ENCODE results near the gene DEFB132.

Gene DEFB132

DNA sequence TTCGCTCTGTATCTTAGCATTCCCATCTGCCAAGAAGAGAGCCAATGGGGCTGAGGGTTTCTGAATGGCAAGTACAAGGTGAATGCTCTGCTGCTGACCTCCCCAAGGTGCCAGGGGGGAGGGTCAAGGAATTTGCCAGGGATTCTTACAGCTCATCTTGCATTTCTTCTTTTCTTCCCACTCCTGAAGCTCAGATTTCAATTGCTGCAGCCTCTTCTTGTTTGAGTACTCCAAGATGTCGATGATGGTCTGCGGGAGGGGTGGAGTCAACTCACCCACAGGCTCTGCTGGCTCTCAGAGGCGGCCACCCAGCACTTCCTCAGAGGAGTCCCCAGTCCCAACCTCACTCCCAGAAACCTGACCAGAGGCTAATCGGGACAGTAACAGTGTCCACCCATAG is 20.7 kb downstream of the DEFB132 start:
- DNase-seq (ENCODE audit: extremely low spot score): no peak
- ChIA-PET POLR2A (interaction anchor here (1.0 kb wide), 1 partner anchor 55 kb away, joined by 3 read pairs; no protein-coding TSS in a partner anchor), CTCF (no interaction called here)
- no peak for TF ChIP-seq L3MBTL2 (conservative IDR thresholded peaks at IDR 0.05)
- no peak for TF ChIP-seq PKNOX1 (IDR thresholded peaks at IDR 0.05)
- TF ChIP-seq CTBP1 (IDR thresholded peaks at IDR 0.05; ENCODE audit: borderline replicate concordance): no peak
- no peak for TF ChIP-seq ZNF384 (IDR thresholded peaks at IDR 0.05)
- no peak for TF ChIP-seq FOXM1 (IDR thresholded peaks at IDR 0.05; ENCODE audit: borderline replicate concordance)
- no peak for TF ChIP-seq FOXA1 (IDR thresholded peaks at IDR 0.05)

DNA sequence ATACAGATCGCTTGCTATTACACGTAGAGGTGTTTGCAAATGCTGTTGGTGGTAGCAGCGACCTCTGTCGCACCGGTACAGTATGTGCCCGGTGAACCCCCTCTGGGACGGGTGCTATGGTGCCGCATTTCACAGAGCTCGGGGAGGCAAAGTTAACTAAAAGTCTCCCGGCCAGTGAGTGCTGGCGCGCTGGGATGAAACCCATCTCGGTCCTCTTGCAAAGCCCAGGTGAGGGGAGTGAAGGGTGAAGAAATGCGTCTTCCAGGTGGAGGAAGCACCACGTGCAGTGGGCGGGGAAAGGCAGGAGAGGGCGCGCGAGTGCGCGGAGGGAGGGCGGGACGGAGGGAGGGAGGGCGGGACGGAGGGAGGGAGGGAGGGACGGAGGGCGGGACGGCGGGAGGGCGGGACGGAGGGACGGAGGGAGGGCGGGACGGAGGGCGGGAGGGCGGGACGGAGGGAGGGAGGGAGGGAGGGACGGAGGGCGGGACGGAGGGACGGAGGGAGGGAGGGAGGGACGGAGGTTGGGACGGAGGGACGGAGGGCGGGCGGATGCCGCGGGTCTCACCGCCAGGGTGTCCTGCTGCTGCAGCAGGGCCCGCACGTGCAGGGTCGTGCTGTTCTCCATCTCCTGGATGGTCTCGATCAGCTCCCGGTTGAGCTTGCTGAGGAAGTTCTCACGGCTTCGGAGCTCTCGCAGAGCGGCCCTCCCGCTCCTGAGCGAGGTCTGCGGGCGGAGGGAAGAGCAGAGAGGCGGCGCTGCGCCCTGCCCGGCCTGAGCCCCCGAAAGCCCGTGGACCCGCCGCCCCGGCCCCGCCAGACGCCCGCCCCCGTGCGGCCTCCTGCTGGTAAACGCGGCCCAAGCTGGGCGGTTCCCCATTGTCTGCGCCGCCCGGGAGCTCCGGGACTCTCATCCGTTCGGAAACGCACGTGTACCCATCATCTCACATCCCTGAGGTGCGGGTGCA is 21.4 kb downstream of the DEFB132 start:
- CTCF ChIA-PET: no interaction called here
- POLR2A ChIA-PET: interaction anchor here (1.0 kb wide), 1 partner anchor 54 kb away, joined by 3 read pairs; no protein-coding TSS in a partner anchor
- DNase-seq (ENCODE audit: extremely low spot score): no peak

DNA sequence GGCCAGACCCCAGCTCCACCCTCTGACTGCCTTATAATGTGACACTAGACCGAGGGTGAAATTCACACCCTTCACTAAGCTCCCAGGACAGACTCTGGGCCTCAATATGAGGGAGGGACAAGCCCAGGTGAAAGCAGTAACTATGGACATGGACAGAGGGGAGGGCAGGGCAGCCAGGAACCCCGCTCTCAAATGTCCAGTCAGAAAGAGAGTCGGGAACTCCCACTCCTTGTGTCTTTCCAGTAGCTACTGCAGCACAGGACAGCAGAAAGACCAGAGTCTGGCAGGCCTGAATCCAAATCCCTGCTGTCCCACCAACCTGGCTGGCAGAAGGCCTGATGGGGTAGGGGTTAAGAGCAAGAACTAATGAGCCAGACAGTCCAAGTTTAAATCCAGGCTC is 26.6 kb downstream of the DEFB132 start:
- CTCF ChIA-PET: no interaction called here

More for the DNA sequence above, 21.4 kb downstream of the DEFB132 start:
- TF ChIP-seq HDGF (IDR thresholded peaks at IDR 0.05; ENCODE audit: borderline replicate concordance): no peak
- no peak for TF ChIP-seq CTBP1 (IDR thresholded peaks at IDR 0.05; ENCODE audit: borderline replicate concordance)
- TF ChIP-seq BHLHE40 (IDR thresholded peaks at IDR 0.05; ENCODE audit: borderline replicate concordance): no peak
- TF ChIP-seq FOXK2 (IDR thresholded peaks at IDR 0.05): no peak
- TF ChIP-seq NFRKB (IDR thresholded peaks at IDR 0.05): no peak
- no peak for TF ChIP-seq FOXM1 (IDR thresholded peaks at IDR 0.05; ENCODE audit: borderline replicate concordance)
- no peak for TF ChIP-seq LEF1 (IDR thresholded peaks at IDR 0.05; ENCODE audit: borderline replicate concordance)
- no peak for TF ChIP-seq SP1 (IDR thresholded peaks at IDR 0.05)
- no peak for TF ChIP-seq L3MBTL2 (conservative IDR thresholded peaks at IDR 0.05)
- TF ChIP-seq ELF4 (IDR thresholded peaks at IDR 0.05): no peak
- no peak for TF ChIP-seq ZNF384 (IDR thresholded peaks at IDR 0.05)
- TF ChIP-seq SUZ12 (IDR thresholded peaks at IDR 0.05): no peak

DNA sequence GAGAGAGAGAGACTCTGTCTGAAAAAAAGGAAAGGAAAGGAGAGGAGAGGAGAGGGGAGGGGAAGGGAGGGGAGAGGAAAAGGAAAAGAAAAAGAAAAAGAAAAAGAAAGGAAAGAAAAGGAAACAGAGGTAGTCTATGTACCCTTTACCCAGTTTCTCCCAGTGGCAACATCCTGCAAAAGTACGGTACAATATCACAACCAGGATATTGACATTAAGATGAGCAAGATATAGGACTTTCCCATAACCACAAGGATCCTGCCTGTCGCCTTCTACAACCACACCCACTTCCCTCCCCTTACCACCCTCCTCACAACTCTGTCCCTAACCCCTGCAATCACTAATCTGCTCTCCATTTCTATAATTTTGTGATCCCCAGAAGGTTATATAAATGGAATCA is 29.0 kb downstream of the DEFB132 start:
- CTCF ChIA-PET: no interaction called here
- POLR2A ChIA-PET: no interaction called here
- no peak for TF ChIP-seq ZNF384 (IDR thresholded peaks at IDR 0.05)
- no peak for TF ChIP-seq ARNT (IDR thresholded peaks at IDR 0.05)
- TF ChIP-seq FOXM1 (IDR thresholded peaks at IDR 0.05; ENCODE audit: borderline replicate concordance): no peak
- no peak for TF ChIP-seq FOXK2 (IDR thresholded peaks at IDR 0.05)
- no peak for TF ChIP-seq CTBP1 (IDR thresholded peaks at IDR 0.05; ENCODE audit: borderline replicate concordance)
- TF ChIP-seq SUZ12 (IDR thresholded peaks at IDR 0.05): no peak
- TF ChIP-seq FOXA1 (IDR thresholded peaks at IDR 0.05): no peak
- TF ChIP-seq PKNOX1 (IDR thresholded peaks at IDR 0.05): no peak
- TF ChIP-seq HDGF (IDR thresholded peaks at IDR 0.05; ENCODE audit: borderline replicate concordance): no peak
- TF ChIP-seq SP1 (IDR thresholded peaks at IDR 0.05): no peak
- no peak for TF ChIP-seq L3MBTL2 (conservative IDR thresholded peaks at IDR 0.05)
- no peak for DNase-seq (ENCODE audit: extremely low spot score)

More for the DNA sequence above, 26.6 kb downstream of the DEFB132 start:
- POLR2A ChIA-PET: no interaction called here
- TF ChIP-seq ELF4 (IDR thresholded peaks at IDR 0.05) (no peak), CTBP1 (IDR thresholded peaks at IDR 0.05; ENCODE audit: borderline replicate concordance) (no peak), FOXM1 (IDR thresholded peaks at IDR 0.05; ENCODE audit: borderline replicate concordance) (no peak), SP1 (IDR thresholded peaks at IDR 0.05) (no peak), ARNT (IDR thresholded peaks at IDR 0.05) (no peak), LEF1 (IDR thresholded peaks at IDR 0.05; ENCODE audit: borderline replicate concordance) (no peak), L3MBTL2 (conservative IDR thresholded peaks at IDR 0.05) (no peak), FOXK2 (IDR thresholded peaks at IDR 0.05) (no peak), PKNOX1 (IDR thresholded peaks at IDR 0.05) (no peak), ZNF384 (IDR thresholded peaks at IDR 0.05) (no peak), SUZ12 (IDR thresholded peaks at IDR 0.05) (no peak), FOXA1 (IDR thresholded peaks at IDR 0.05) (no peak), TARDBP (IDR thresholded peaks at IDR 0.05) (no peak)
- no peak for DNase-seq (ENCODE audit: extremely low spot score)

GRCh38 chr20:288956-289692 is 31.6 kb downstream of the DEFB132 start:
- ChIA-PET CTCF (no interaction called here), POLR2A (interaction anchor here (1.1 to 1.5 kb wide), 2 partner anchors 10 to 36 kb away, joined by 3 to 4 read pairs; partner anchors contain the start of gene SOX12)
- no peak for DNase-seq (ENCODE audit: extremely low spot score)
- TF ChIP-seq NFRKB (IDR thresholded peaks at IDR 0.05) (no peak), ELF4 (IDR thresholded peaks at IDR 0.05) (no peak), BHLHE40 (IDR thresholded peaks at IDR 0.05; ENCODE audit: borderline replicate concordance) (no peak), HDGF (IDR thresholded peaks at IDR 0.05; ENCODE audit: borderline replicate concordance) (no peak), PKNOX1 (IDR thresholded peaks at IDR 0.05) (no peak), L3MBTL2 (conservative IDR thresholded peaks at IDR 0.05) (no peak), ZNF384 (IDR thresholded peaks at IDR 0.05) (no peak), LEF1 (IDR thresholded peaks at IDR 0.05; ENCODE audit: borderline replicate concordance) (no peak), FOXK2 (IDR thresholded peaks at IDR 0.05) (no peak), FOXA1 (IDR thresholded peaks at IDR 0.05) (no peak), SUZ12 (IDR thresholded peaks at IDR 0.05) (no peak), FOXM1 (IDR thresholded peaks at IDR 0.05; ENCODE audit: borderline replicate concordance) (no peak), TARDBP (IDR thresholded peaks at IDR 0.05) (no peak), ARNT (IDR thresholded peaks at IDR 0.05) (no peak), CTBP1 (IDR thresholded peaks at IDR 0.05; ENCODE audit: borderline replicate concordance) (no peak), SP1 (IDR thresholded peaks at IDR 0.05) (no peak)

Data from HEK293T (cell line).